Omental fat pad (tissue), 4 donors: ENCODE data around the gene CAPN12. TPM values are rescaled to one million over a fixed set of nuclear protein-coding genes. Genes with fewer than 3 reads are reported as not detected.
A peak's percentile ranks its signal among the peaks of the same experiment; 100 is the strongest.
"Not testable (repeated sequence)": the region's sequence is repeated elsewhere in the genome, so short reads cannot be mapped to it uniquely, and the experiment has no call there.

ENCODE experiments used
- ATAC-seq: fragments of 150-250 bp; one replicate; pipeline ENCODE4 v1.9.1; 2016; ENCODE audit warnings: mild to moderate bottlenecking, moderate library complexity; ENCODE audit not compliant: low FRiP score
- DNase-seq: peaks from one replicate; pipeline ENCODE4 v3.0.0-alpha.2; 2019; ENCODE audit warnings: low spot score
- CTCF ChIP-seq, 3 donors: fragments of 450-650 bp; IDR thresholded peaks; one replicate each; pipeline ENCODE4 v1.5.1; 2016 to 2017; ENCODE audit warnings: antibody characterized with exemption in 3 of 3, mild to moderate bottlenecking in 3 of 3, moderate library complexity in 2 of 3
- total RNA-seq, 4 donors: library from RNA; depleted of rRNA; stranded (reverse); fragments of >200 nt; gene quantifications; one replicate each; pipeline ENCODE4 v1.1.0, GENCODE V29; 2016

CAPN12 gene
- total RNA-seq = 1 to 10 TPM; 1.0 to 2.5 (median 1.4) TPM

GRCh38 chr19:38744298-38744681 lies at the start of gene CAPN12:
Gene CAPN12 (minus strand): TSS chr19:38744474. CDS start chr19:38744165, 309 bp downstream.
- ATAC-seq = no peak
- DNase-seq = no peak
- TF ChIP-seq CTCF (IDR thresholded peaks at IDR 0.05) = no peak

- ATAC-seq (no peak), DNase-seq (no peak)
- TF ChIP-seq CTCF (IDR thresholded peaks at IDR 0.05) = no peak
These were observed 49.4 kb upstream of the CAPN12 start for GRCh38 chr19:38793671-38794070.

- ATAC-seq (peak; percentile 14), DNase-seq (no peak)
- no peak for TF ChIP-seq CTCF (IDR thresholded peaks at IDR 0.05)
These were observed 48.9 kb upstream of the CAPN12 start for GRCh38 chr19:38793177-38793576.

GRCh38 chr19:38792250-38793111 lies 48.2 kb upstream of the CAPN12 start:
- no peak for DNase-seq
- ATAC-seq = no peak
- TF ChIP-seq CTCF (IDR thresholded peaks at IDR 0.05) = no peak

GRCh38 chr19:38791451-38792064 lies 47.3 kb upstream of the CAPN12 start:
- not testable (repeated sequence) for DNase-seq
- ATAC-seq = peak; percentile 76

GRCh38 chr19:38790507-38791403 lies 46.5 kb upstream of the CAPN12 start:
- not testable (repeated sequence) for ATAC-seq, DNase-seq

GRCh38 chr19:38788478-38789243 lies 44.4 kb upstream of the CAPN12 start, which contains the start of gene LGALS7B:
Gene LGALS7B (plus strand): TSS chr19:38789200. CDS start chr19:38789227, 27 bp downstream.
- no peak for TF ChIP-seq CTCF (IDR thresholded peaks at IDR 0.05)
- DNase-seq = no peak

More at GRCh38 chr19:38788478-38789243, 44.4 kb upstream of the CAPN12 start, which contains the start of gene LGALS7B:
- no peak for ATAC-seq
